GM12864 (cell line): Measurements from ENCODE around the gene FIG4.
"Not testable (repeated sequence)": the region's sequence is repeated elsewhere in the genome, so short reads cannot be mapped to it uniquely, and the experiment has no call there.

Source experiments
- DNase-seq: peaks from one replicate; pipeline ENCODE4 v3.0.0-alpha.2; 2011; ENCODE audit warnings: low read depth
- H3K4me3 ChIP-seq: 2 replicates; pipeline ENCODE4 v1.5.1; 2011; ENCODE audit warnings: mild to moderate bottlenecking, low read depth, low read length, control low read depth
- CTCF ChIP-seq: IDR thresholded peaks from 2 replicates; pipeline ENCODE4 v1.5.1; 2011; ENCODE audit warnings: low read depth, mild to moderate bottlenecking, moderate library complexity, low read length, control low read depth, inconsistent platforms; ENCODE audit errors: missing control alignments

Gene FIG4

GRCh38 chr6:109715616-109716015, 24.5 kb downstream of the FIG4 start:
- no peak for DNase-seq
- no peak overlapping the region for H3K4me3 ChIP-seq
- TF ChIP-seq CTCF = no peak

GRCh38 chr6:109717971-109718370, 26.9 kb downstream of the FIG4 start:
- no peak for DNase-seq
- no peak overlapping the region for H3K4me3 ChIP-seq
- no peak for TF ChIP-seq CTCF

GRCh38 chr6:109718991-109719390, 27.9 kb downstream of the FIG4 start:
- no peak for DNase-seq
- H3K4me3 ChIP-seq = no peak overlapping the region
- no peak for TF ChIP-seq CTCF

- H3K4me3 ChIP-seq = no peak overlapping the region
- DNase-seq = no peak
- TF ChIP-seq CTCF = no peak
Measured at GRCh38 chr6:109720311-109720710, 29.2 kb downstream of the FIG4 start.

GRCh38 chr6:109722011-109722410, 30.9 kb downstream of the FIG4 start:
- TF ChIP-seq CTCF = no peak
- no peak overlapping the region for H3K4me3 ChIP-seq
- no peak for DNase-seq

GRCh38 chr6:109722564-109723254, 31.6 kb downstream of the FIG4 start:
- TF ChIP-seq CTCF = no peak
- H3K4me3 ChIP-seq = no peak overlapping the region
- no peak for DNase-seq

GRCh38 chr6:109725250-109725649, 34.2 kb downstream of the FIG4 start:
- DNase-seq, H3K4me3 ChIP-seq: not testable (repeated sequence)
